HepG2 (cell line): ENCODE data around the gene ARHGAP26. TPM values are rescaled to one million over a fixed set of nuclear protein-coding genes. Genes with fewer than 3 reads are reported as not detected.

Experiments
- CCAR2 ChIP-seq: fragments of 200-400 bp; formaldehyde crosslinking; optimal IDR thresholded peaks from 2 replicates; pipeline ENCODE3; 2018; ENCODE audit warnings: low read depth, mild to moderate bottlenecking, low read length, moderate library complexity
- CEBPZ ChIP-seq: IDR thresholded peaks from 2 replicates; pipeline ENCODE4 v1.6.1; 2012; ENCODE audit warnings: low read length, improper control_type of control experiment
- FUBP1 ChIP-seq: sonication (generic); formaldehyde crosslinking; IDR thresholded peaks from 2 replicates; pipeline ENCODE4 v1.5.1; 2020; ENCODE audit warnings: missing genetic modification reagents, mild to moderate bottlenecking, borderline replicate concordance
- HNF4A ChIP-seq: sonication (generic); formaldehyde crosslinking; IDR thresholded peaks from 2 replicates; pipeline ENCODE4 v1.4.0; 2020; ENCODE audit warnings: missing genetic modification reagents
- HNRNPH1 ChIP-seq: fragments of 200-400 bp; formaldehyde crosslinking; optimal IDR thresholded peaks from 2 replicates; pipeline ENCODE3; 2017; ENCODE audit warnings: mild to moderate bottlenecking, low read depth, low read length
- KDM3A ChIP-seq: IDR thresholded peaks from 2 replicates; pipeline ENCODE4 v1.6.1; 2018; ENCODE audit warnings: low read depth, missing compliant biosample characterization
- KDM6A ChIP-seq: IDR thresholded peaks from 2 replicates; pipeline ENCODE4 v1.6.1; 2016; ENCODE audit warnings: low read depth
- MXD4 ChIP-seq: IDR thresholded peaks from 2 replicates; pipeline ENCODE4 v1.6.1; 2016; ENCODE audit warnings: mild to moderate bottlenecking, missing biosample characterization, missing genetic modification reagents
- TCF7 ChIP-seq: sonication (generic); IDR thresholded peaks from 2 replicates; pipeline ENCODE4 v1.6.1; 2016; ENCODE audit warnings: antibody characterized with exemption, low read depth
- TRAFD1 ChIP-seq: sonication (generic); formaldehyde crosslinking; IDR thresholded peaks from 2 replicates; pipeline ENCODE4 v1.5.1; 2020; ENCODE audit warnings: missing genetic modification reagents, mild to moderate bottlenecking, borderline replicate concordance
- ZNF329 ChIP-seq: sonication (generic); formaldehyde crosslinking; IDR thresholded peaks from 2 replicates; pipeline ENCODE4 v1.9.0; 2021; ENCODE audit warnings: low read depth, mild to moderate bottlenecking, missing genetic modification reagents
- ZNF781 ChIP-seq: sonication (generic); formaldehyde crosslinking; IDR thresholded peaks from 2 replicates; pipeline ENCODE4 v1.5.1; 2020; ENCODE audit warnings: borderline replicate concordance, mild to moderate bottlenecking, missing genetic modification reagents; ENCODE audit errors: not compliant biosample characterization
- polyA plus RNA-seq, 8 experiments: library from polyadenylated mRNA; depleted of rRNA in 3 of 8; stranded (reverse) in 7 of 8; unstranded in 1 of 8; fragments of >200 nt; fragmentation: Illumina TruSeq in 4 of 8; extraction: Trizol in 4 of 8; gene quantifications; 2 replicates each; pipeline versions ENCODE4 v1.2.1 to v1.2.3, GENCODE V29; 2011 to 2016; ENCODE audit warnings: low read depth in 4 of 8, missing spikeins in 1 of 8, mixed read lengths in 1 of 8; ENCODE audit not compliant: insufficient read depth in 1 of 8
- total RNA-seq, 5 experiments: library from RNA; depleted of rRNA; stranded (reverse); fragments of >200 nt; fragmentation: Illumina TruSeq; extraction: Trizol; gene quantifications; 2 replicates each; pipeline ENCODE4 v1.2.3, GENCODE V29; 2016; ENCODE audit warnings: low read depth in 1 of 5
- TF ChIP-seq, protein P1 (sequence below): sonication (generic); formaldehyde crosslinking; IDR thresholded peaks from 2 replicates; pipeline ENCODE4 v1.4.0; 2020; ENCODE audit warnings: missing genetic modification reagents, borderline replicate concordance
- TF ChIP-seq, protein P2 (sequence below): sonication (generic); formaldehyde crosslinking; IDR thresholded peaks from 2 replicates; pipeline ENCODE4 v1.4.0; 2020; ENCODE audit warnings: missing genetic modification reagents
- TF ChIP-seq, protein P3 (sequence below): sonication (generic); formaldehyde crosslinking; IDR thresholded peaks from 2 replicates; pipeline ENCODE4 v1.5.0; 2020; ENCODE audit warnings: mild to moderate bottlenecking, missing genetic modification reagents

The ARHGAP26 gene
- total and polyA plus RNA-seq, 2 of the 13 experiments (the other 11 are each of a cell fraction or from before 2014, with no cell fraction given) = 9.6 to 18.2 TPM

DNA sequence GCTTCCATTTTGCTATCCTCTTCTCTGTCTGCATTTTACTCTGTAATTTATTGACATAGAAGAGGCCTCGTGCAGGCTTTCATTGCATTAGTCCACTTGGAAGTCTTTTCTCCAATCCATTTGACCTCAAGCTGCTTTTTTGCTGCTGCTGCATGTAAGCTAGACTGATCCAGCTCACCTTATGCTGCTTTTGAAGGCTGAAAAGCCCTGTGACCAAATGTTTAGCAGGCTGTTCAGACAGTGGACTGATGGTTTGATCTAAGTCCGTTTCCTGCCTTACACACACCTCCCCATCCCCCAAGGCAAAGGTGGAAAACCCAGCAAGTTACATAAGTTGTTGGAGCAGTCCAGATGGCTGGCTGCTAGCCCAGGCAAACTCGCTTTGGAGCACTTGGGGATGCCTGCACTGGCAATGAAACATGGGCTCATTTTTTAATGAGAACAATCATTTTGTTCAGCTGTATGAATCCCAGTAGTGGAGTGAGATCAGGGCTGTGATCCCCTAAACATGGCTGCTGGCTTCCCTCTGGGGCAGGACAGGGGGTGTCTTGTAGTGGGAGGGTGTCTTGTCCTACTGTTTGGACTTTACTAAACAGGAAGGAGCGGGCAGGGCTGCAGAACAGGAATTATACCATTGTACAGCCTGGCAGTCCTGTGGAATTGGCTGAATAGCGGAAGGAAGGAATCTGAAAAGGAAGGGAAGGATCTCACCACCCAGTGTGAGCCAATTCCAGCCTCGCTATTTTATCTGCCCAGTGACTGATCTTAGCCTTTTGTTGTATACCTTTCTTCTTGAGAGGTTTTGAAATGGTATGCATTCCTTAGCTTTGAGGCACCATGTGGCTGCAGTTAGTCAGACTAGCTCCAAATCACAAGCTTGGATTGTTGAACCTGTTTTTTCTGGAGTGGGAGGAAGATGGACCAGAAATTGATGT, 212.0 kb downstream of the ARHGAP26 start (continued):
- TF ChIP-seq KDM3A (CRISPR knock-in tag) (0 out of 2 replicates have a peak, but pooled peaks have one; percentile 32), FUBP1 (CRISPR knock-in tag) (no peak), ZNF781 (CRISPR knock-in tag) (no peak), CCAR2 (no peak), KDM6A (0 out of 2 replicates have a peak, but pooled peaks have one; percentile 64), TCF7 (peak; percentile 56; the same call in 1 of the 2 replicates), HNRNPH1 (no peak), CEBPZ (no peak), HNF4A (CRISPR knock-in tag) (peak; percentile 95), MXD4 (CRISPR knock-in tag) (no peak), ZNF329 (CRISPR knock-in tag) (no peak), TRAFD1 (CRISPR knock-in tag) (no peak)
- TF ChIP-seq, protein P1, sequence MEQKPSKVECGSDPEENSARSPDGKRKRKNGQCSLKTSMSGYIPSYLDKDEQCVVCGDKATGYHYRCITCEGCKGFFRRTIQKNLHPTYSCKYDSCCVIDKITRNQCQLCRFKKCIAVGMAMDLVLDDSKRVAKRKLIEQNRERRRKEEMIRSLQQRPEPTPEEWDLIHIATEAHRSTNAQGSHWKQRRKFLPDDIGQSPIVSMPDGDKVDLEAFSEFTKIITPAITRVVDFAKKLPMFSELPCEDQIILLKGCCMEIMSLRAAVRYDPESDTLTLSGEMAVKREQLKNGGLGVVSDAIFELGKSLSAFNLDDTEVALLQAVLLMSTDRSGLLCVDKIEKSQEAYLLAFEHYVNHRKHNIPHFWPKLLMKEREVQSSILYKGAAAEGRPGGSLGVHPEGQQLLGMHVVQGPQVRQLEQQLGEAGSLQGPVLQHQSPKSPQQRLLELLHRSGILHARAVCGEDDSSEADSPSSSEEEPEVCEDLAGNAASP = peak; percentile 79
- TF ChIP-seq, protein P2, sequence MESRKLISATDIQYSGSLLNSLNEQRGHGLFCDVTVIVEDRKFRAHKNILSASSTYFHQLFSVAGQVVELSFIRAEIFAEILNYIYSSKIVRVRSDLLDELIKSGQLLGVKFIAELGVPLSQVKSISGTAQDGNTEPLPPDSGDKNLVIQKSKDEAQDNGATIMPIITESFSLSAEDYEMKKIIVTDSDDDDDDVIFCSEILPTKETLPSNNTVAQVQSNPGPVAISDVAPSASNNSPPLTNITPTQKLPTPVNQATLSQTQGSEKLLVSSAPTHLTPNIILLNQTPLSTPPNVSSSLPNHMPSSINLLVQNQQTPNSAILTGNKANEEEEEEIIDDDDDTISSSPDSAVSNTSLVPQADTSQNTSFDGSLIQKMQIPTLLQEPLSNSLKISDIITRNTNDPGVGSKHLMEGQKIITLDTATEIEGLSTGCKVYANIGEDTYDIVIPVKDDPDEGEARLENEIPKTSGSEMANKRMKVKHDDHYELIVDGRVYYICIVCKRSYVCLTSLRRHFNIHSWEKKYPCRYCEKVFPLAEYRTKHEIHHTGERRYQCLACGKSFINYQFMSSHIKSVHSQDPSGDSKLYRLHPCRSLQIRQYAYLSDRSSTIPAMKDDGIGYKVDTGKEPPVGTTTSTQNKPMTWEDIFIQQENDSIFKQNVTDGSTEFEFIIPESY (CRISPR knock-in tag) = peak; percentile 39; the same call in 1 of the 2 replicates
- TF ChIP-seq, protein P3, sequence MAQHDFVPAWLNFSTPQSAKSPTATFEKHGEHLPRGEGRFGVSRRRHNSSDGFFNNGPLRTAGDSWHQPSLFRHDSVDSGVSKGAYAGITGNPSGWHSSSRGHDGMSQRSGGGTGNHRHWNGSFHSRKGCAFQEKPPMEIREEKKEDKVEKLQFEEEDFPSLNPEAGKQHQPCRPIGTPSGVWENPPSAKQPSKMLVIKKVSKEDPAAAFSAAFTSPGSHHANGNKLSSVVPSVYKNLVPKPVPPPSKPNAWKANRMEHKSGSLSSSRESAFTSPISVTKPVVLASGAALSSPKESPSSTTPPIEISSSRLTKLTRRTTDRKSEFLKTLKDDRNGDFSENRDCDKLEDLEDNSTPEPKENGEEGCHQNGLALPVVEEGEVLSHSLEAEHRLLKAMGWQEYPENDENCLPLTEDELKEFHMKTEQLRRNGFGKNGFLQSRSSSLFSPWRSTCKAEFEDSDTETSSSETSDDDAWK (CRISPR knock-in tag) = no peak
